Gastrocnemius medialis (tissue), 4 donors: ENCODE measurements around the gene E2F8.

ENCODE experiments used
- POLR2A ChIP-seq, 2 donors: fragments of 450-650 bp; IDR thresholded peaks; one replicate each; pipeline ENCODE4 v1.6.1; 2017; ENCODE audit warnings: antibody characterized with exemption in 2 of 2, mild to moderate bottlenecking in 2 of 2, moderate library complexity in 2 of 2
- TF ChIP-seq, protein P1 (sequence below), 5 experiments: fragments of 450-650 bp in 3 of 5; fragments of 200-600 bp in 2 of 5; sonication (generic) in 2 of 5; IDR thresholded peaks in 4 of 5; conservative IDR thresholded peaks in 1 of 5; 1 replicate in 4 of 5; 2 replicates in 1 of 5; pipeline ENCODE4 v1.5.1; 2016 to 2019; ENCODE audit warnings: antibody characterized with exemption in 5 of 5, mild to moderate bottlenecking in 3 of 5, moderate library complexity in 3 of 5

GRCh38 chr11:19194620-19195308, 46.0 kb downstream of the E2F8 start:
- TF ChIP-seq, protein P1, sequence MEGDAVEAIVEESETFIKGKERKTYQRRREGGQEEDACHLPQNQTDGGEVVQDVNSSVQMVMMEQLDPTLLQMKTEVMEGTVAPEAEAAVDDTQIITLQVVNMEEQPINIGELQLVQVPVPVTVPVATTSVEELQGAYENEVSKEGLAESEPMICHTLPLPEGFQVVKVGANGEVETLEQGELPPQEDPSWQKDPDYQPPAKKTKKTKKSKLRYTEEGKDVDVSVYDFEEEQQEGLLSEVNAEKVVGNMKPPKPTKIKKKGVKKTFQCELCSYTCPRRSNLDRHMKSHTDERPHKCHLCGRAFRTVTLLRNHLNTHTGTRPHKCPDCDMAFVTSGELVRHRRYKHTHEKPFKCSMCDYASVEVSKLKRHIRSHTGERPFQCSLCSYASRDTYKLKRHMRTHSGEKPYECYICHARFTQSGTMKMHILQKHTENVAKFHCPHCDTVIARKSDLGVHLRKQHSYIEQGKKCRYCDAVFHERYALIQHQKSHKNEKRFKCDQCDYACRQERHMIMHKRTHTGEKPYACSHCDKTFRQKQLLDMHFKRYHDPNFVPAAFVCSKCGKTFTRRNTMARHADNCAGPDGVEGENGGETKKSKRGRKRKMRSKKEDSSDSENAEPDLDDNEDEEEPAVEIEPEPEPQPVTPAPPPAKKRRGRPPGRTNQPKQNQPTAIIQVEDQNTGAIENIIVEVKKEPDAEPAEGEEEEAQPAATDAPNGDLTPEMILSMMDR (IDR thresholded peaks at IDR 0.05 in 4 of 5, conservative IDR thresholded peaks at IDR 0.05 in 1 of 5) = no peak
- TF ChIP-seq POLR2A (IDR thresholded peaks at IDR 0.05) = no peak
